ENCODE measurements around the gene MTCL1. TPM values are rescaled to one million over a fixed set of nuclear protein-coding genes. Genes with fewer than 3 reads are reported as not detected.

Gene MTCL1
- total RNA-seq, 1 experiment from 2014 or later, result 28.3 TPM

DNA sequence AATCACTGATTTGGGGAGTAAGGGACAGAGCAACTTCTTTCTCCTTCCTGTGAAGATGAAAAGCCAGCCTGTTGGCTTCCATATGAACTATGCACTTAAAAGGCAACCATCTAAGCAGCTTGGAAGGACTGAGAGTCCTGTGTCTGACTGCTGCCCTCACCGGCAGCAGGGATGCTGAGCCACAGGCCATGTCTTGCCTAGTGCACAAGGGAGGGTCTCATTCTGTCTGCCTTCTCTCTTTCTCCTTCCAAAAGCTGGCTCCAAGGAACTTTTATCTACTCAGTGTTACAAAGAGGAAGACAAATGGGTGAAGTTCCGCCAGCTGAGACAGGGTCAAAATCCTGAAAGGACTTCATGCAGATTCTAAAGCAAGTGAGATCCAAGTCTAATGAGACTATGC is 146.3 kb downstream of the MTCL1 start:
- ChIA-PET POLR2A (no interaction called here), CTCF (no interaction called here)
- no peak overlapping the region for H3K4me3 Mint-ChIP-seq (ENCODE audit: unreplicated experiment)
- Histone ChIP-seq H3K36me3 (ENCODE audit: control insufficient read depth, insufficient read depth, low read length) (no peaks in the 10 kb centered on the region), H3K4me3 (ENCODE audit: low read depth, low read length) (no peak overlapping the region), H3K27me3 (replicated peaks; ENCODE audit: control insufficient read depth, insufficient read depth, low read length) (no peaks in the 10 kb centered on the region), H3K9me3 (no peaks in the 10 kb centered on the region), H3K4me1 (no peaks in the 10 kb centered on the region)
- no peaks in the 10 kb centered on the region for H3K27me3 Mint-ChIP-seq (ENCODE audit: insufficient read depth, unreplicated experiment)
- DNase-seq, result no peak
- H3K27ac Mint-ChIP-seq (ENCODE audit: unreplicated experiment), result no peak overlapping the region
- intact Hi-C loops (cut with micrococcal nuclease; ENCODE audit: unreplicated experiment), result no loop called here
- H3K4me1 Mint-ChIP-seq (ENCODE audit: low read depth, unreplicated experiment), result peaks cover 8% of the 10 kb centered on the region
- no peaks in the 10 kb centered on the region for H3K36me3 Mint-ChIP-seq (ENCODE audit: insufficient read depth, unreplicated experiment)
- TF ChIP-seq, protein P1, sequence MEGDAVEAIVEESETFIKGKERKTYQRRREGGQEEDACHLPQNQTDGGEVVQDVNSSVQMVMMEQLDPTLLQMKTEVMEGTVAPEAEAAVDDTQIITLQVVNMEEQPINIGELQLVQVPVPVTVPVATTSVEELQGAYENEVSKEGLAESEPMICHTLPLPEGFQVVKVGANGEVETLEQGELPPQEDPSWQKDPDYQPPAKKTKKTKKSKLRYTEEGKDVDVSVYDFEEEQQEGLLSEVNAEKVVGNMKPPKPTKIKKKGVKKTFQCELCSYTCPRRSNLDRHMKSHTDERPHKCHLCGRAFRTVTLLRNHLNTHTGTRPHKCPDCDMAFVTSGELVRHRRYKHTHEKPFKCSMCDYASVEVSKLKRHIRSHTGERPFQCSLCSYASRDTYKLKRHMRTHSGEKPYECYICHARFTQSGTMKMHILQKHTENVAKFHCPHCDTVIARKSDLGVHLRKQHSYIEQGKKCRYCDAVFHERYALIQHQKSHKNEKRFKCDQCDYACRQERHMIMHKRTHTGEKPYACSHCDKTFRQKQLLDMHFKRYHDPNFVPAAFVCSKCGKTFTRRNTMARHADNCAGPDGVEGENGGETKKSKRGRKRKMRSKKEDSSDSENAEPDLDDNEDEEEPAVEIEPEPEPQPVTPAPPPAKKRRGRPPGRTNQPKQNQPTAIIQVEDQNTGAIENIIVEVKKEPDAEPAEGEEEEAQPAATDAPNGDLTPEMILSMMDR (IDR thresholded peaks at IDR 0.05; ENCODE audit: insufficient read depth in 1 of 2, low read depth in 1 of 2, low read length in 1 of 2, severe bottlenecking in 1 of 2, unreplicated experiment in 1 of 2), result no peak
- H3K9me3 Mint-ChIP-seq (ENCODE audit: unreplicated experiment), result peaks cover 9% of the 10 kb centered on the region
- BruUV-seq (replicated peaks), result no TSS peak

DNA sequence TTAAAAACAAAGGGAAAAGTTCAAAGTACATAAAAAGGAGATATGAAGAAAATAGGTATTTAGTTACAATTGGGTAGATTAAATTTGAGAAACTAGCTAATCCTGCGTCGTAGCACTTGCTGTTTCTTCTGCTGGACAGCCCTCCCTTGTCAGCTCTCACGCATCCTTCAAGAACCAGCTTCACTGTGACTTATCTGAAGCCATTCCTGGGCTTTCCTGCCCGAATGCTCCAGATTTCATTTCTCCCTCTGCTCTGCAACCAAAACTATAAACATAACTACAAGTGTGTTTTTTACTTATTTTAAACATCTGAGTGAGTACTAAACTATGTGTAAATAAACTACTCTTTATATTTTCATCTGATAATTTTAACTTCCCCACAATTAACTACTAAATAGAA is 149.2 kb downstream of the MTCL1 start:
- Histone ChIP-seq H3K27me3 (replicated peaks; ENCODE audit: control insufficient read depth, insufficient read depth, low read length) (no peaks in the 10 kb centered on the region), H3K9me3 (no peaks in the 10 kb centered on the region), H3K4me1 (no peaks in the 10 kb centered on the region), H3K36me3 (ENCODE audit: control insufficient read depth, insufficient read depth, low read length) (no peaks in the 10 kb centered on the region), H3K4me3 (ENCODE audit: low read depth, low read length) (no peak overlapping the region)
- Mint-ChIP-seq H3K4me3 (ENCODE audit: unreplicated experiment) (no peak overlapping the region), H3K27ac (ENCODE audit: unreplicated experiment) (no peak overlapping the region), H3K9me3 (ENCODE audit: unreplicated experiment) (peaks cover 9% of the 10 kb centered on the region), H3K36me3 (ENCODE audit: insufficient read depth, unreplicated experiment) (no peaks in the 10 kb centered on the region), H3K27me3 (ENCODE audit: insufficient read depth, unreplicated experiment) (no peaks in the 10 kb centered on the region), H3K4me1 (ENCODE audit: low read depth, unreplicated experiment) (peaks cover 8% of the 10 kb centered on the region)
- CTCF ChIA-PET, result no interaction called here
- DNase-seq, result no peak
- POLR2A ChIA-PET, result no interaction called here
- intact Hi-C loops (cut with micrococcal nuclease; ENCODE audit: unreplicated experiment), result no loop called here
- TF ChIP-seq, protein P1 (IDR thresholded peaks at IDR 0.05; ENCODE audit: insufficient read depth in 1 of 2, low read depth in 1 of 2, low read length in 1 of 2, severe bottlenecking in 1 of 2, unreplicated experiment in 1 of 2), result no peak
- BruUV-seq (replicated peaks), result no TSS peak

DNA sequence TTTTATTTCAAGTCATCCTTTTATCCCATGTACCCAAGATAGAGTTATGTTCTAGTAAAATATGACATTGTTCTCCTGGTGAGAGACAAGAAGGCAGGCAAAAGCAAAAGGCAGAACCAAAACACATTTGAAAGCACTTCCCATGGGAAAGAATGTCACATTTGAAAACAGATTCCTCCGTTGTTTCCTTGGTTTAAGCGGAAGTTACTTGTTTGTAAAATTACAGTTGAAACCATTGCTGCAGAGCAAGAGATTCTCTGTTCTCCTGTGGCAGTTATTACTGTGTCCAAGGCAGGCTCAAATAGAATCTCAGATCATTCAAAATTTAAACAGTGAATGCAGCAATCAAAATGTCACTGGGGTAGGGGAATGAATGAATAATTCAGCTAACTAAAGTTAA is 149.6 kb downstream of the MTCL1 start:
- CTCF ChIA-PET, result no interaction called here
- no peak overlapping the region for H3K4me3 ChIP-seq (ENCODE audit: low read depth, low read length)
- Mint-ChIP-seq H3K9me3 (ENCODE audit: unreplicated experiment) (peaks cover 7% of the 10 kb centered on the region), H3K27me3 (ENCODE audit: insufficient read depth, unreplicated experiment) (no peaks in the 10 kb centered on the region), H3K4me3 (ENCODE audit: unreplicated experiment) (no peak overlapping the region), H3K4me1 (ENCODE audit: low read depth, unreplicated experiment) (peaks cover 8% of the 10 kb centered on the region), H3K36me3 (ENCODE audit: insufficient read depth, unreplicated experiment) (no peaks in the 10 kb centered on the region), H3K27ac (ENCODE audit: unreplicated experiment) (no peak overlapping the region)
- H3K4me1 ChIP-seq, result no peaks in the 10 kb centered on the region
- DNase-seq, result no peak
- POLR2A ChIA-PET, result no interaction called here
- intact Hi-C loops (cut with micrococcal nuclease; ENCODE audit: unreplicated experiment), result no loop called here
- no peaks in the 10 kb centered on the region for H3K36me3 ChIP-seq (ENCODE audit: control insufficient read depth, insufficient read depth, low read length)
- no peaks in the 10 kb centered on the region for H3K9me3 ChIP-seq
- BruUV-seq (replicated peaks), result no TSS peak
- H3K27me3 ChIP-seq (replicated peaks; ENCODE audit: control insufficient read depth, insufficient read depth, low read length), result no peaks in the 10 kb centered on the region
- TF ChIP-seq, protein P1 (IDR thresholded peaks at IDR 0.05; ENCODE audit: insufficient read depth in 1 of 2, low read depth in 1 of 2, low read length in 1 of 2, severe bottlenecking in 1 of 2, unreplicated experiment in 1 of 2), result no peak
